GM23338 (cell line): Measurements from ENCODE around the gene KIAA2012. TPM values are rescaled to one million over a fixed set of nuclear protein-coding genes. Genes with fewer than 3 reads are reported as not detected.

Experiments
- ATAC-seq: fragments of 200-7000 bp; cut with Tn5 transposase; 3 replicates; pipeline ENCODE4 v1.9.1; 2020
- DNase-seq: peaks from one replicate; pipeline ENCODE4 v3.0.0-alpha.2; 2015; ENCODE audit warnings: low spot score
- H2AFZ ChIP-seq: fragments of 200-600 bp; sonication (generic); 2 replicates; pipeline ENCODE4 v1.8.0; 2016; ENCODE audit warnings: antibody characterized with exemption, mild to moderate bottlenecking, moderate library complexity
- H3F3A ChIP-seq: fragments of 200-600 bp; sonication (generic); replicated peaks from 2 replicates; pipeline ENCODE4 v1.8.0; 2017; ENCODE audit warnings: antibody characterized with exemption, mixed run types, low read depth
- H3K27ac ChIP-seq: fragments of 200-600 bp; sonication (generic); 2 replicates; pipeline ENCODE4 v1.6.1; 2016; ENCODE audit warnings: low read depth
- H3K27me3 ChIP-seq: fragments of 200-600 bp; sonication (generic); 2 replicates; pipeline ENCODE4 v1.8.0; 2016; ENCODE audit warnings: mild to moderate bottlenecking, mixed run types, moderate library complexity; ENCODE audit not compliant: insufficient read depth
- H3K36me3 ChIP-seq: fragments of 200-600 bp; sonication (generic); 2 replicates; pipeline ENCODE4 v1.8.0; 2016; ENCODE audit warnings: mild to moderate bottlenecking; ENCODE audit not compliant: insufficient read depth
- H3K4me1 ChIP-seq: fragments of 200-600 bp; sonication (generic); 2 replicates; pipeline ENCODE4 v1.8.0; 2016; ENCODE audit warnings: mild to moderate bottlenecking, moderate library complexity; ENCODE audit not compliant: insufficient read depth
- H3K4me2 ChIP-seq: fragments of 200-600 bp; sonication (generic); 2 replicates; pipeline ENCODE4 v1.7.1; 2017; ENCODE audit warnings: mixed run types
- H3K4me3 ChIP-seq: fragments of 200-600 bp; sonication (generic); 2 replicates; pipeline ENCODE4 v1.6.1; 2016; ENCODE audit warnings: mixed run types
- H3K79me2 ChIP-seq: fragments of 200-600 bp; sonication (generic); replicated peaks from 2 replicates; pipeline ENCODE4 v1.8.0; 2017; ENCODE audit warnings: mild to moderate bottlenecking; ENCODE audit not compliant: insufficient read depth
- H3K9me2 ChIP-seq: fragments of 200-600 bp; sonication (generic); 2 replicates; pipeline ENCODE4 v1.8.0; 2017; ENCODE audit not compliant: insufficient read depth
- H4K20me1 ChIP-seq: fragments of 200-600 bp; sonication (generic); replicated peaks from 2 replicates; pipeline ENCODE4 v1.8.0; 2017; ENCODE audit warnings: mild to moderate bottlenecking; ENCODE audit not compliant: insufficient read depth
- H3K27ac Mint-ChIP-seq: 2 replicates; pipeline ENCODE4 v1.8.0; 2020; ENCODE audit warnings: inconsistent platforms, mild to moderate bottlenecking, moderate library complexity, mixed read lengths
- H3K27me3 Mint-ChIP-seq: 3 replicates; pipeline ENCODE4 v1.8.0; 2022; ENCODE audit warnings: low read depth, mild to moderate bottlenecking, moderate library complexity, mixed read lengths, inconsistent platforms; ENCODE audit not compliant: insufficient read depth, poor library complexity
- H3K36me3 Mint-ChIP-seq: 3 replicates; pipeline ENCODE4 v1.8.0; 2021; ENCODE audit warnings: low read depth, mild to moderate bottlenecking, inconsistent platforms, moderate library complexity, mixed read lengths
- H3K4me1 Mint-ChIP-seq: 3 replicates; pipeline ENCODE4 v1.8.0; 2020; ENCODE audit warnings: mild to moderate bottlenecking, inconsistent platforms, mixed read lengths
- H3K4me3 Mint-ChIP-seq: 3 replicates; pipeline ENCODE4 v1.8.0; 2021; ENCODE audit warnings: moderate library complexity, mild to moderate bottlenecking, inconsistent platforms, mixed read lengths
- H3K9me3 Mint-ChIP-seq: 3 replicates; pipeline ENCODE4 v1.8.0; 2020; ENCODE audit warnings: moderate library complexity, mild to moderate bottlenecking, inconsistent platforms, mixed read lengths
- CTCF ChIP-seq, 2 experiments: fragments of 200-600 bp in 1 of 2; sonication (generic) in 1 of 2; conservative IDR thresholded peaks; 2 replicates each; pipeline versions ENCODE4 v1.5.1 to v1.6.1; 2016 to 2017; ENCODE audit warnings: antibody characterized with exemption in 2 of 2, low read depth in 2 of 2, mild to moderate bottlenecking in 2 of 2, moderate library complexity in 1 of 2
- EZH2phosphoT487 ChIP-seq: fragments of 200-600 bp; sonication (generic); IDR thresholded peaks from one replicate; pipeline ENCODE4 v1.8.1; 2018; ENCODE audit warnings: antibody characterized with exemption; ENCODE audit not compliant: unreplicated experiment
- JUNB ChIP-seq: IDR thresholded peaks from one replicate; pipeline ENCODE4 v1.6.1; 2016; ENCODE audit warnings: antibody characterized with exemption; ENCODE audit not compliant: unreplicated experiment
- POLR2AphosphoS5 ChIP-seq: IDR thresholded peaks from 2 replicates; pipeline ENCODE4 v1.6.1; 2016; ENCODE audit warnings: antibody characterized with exemption, low read depth
- REST ChIP-seq: IDR thresholded peaks from one replicate; pipeline ENCODE4 v1.6.1; 2018; ENCODE audit warnings: antibody characterized with exemption; ENCODE audit not compliant: unreplicated experiment
- STAT1 ChIP-seq: IDR thresholded peaks from one replicate; pipeline ENCODE4 v1.6.1; 2016; ENCODE audit warnings: antibody characterized with exemption; ENCODE audit not compliant: unreplicated experiment
- ZNF114 ChIP-seq: fragments of 250-450 bp; sonication (Bioruptor Pico); IDR thresholded peaks from 2 replicates; pipeline ENCODE4 v1.5.0; 2020; ENCODE audit warnings: mild to moderate bottlenecking, moderate library complexity
- ZNF331 ChIP-seq: fragments of 250-450 bp; sonication (Bioruptor Pico); IDR thresholded peaks from 2 replicates; pipeline ENCODE4 v1.5.0; 2020; ENCODE audit warnings: low read depth, mild to moderate bottlenecking, moderate library complexity
- ZNF462 ChIP-seq: fragments of 250-450 bp; sonication (Bioruptor Pico); IDR thresholded peaks from 2 replicates; pipeline ENCODE4 v1.5.0; 2020; ENCODE audit warnings: mild to moderate bottlenecking, moderate library complexity
- polyA plus RNA-seq: library from polyadenylated mRNA; unstranded; fragments of >200 nt; fragmentation: Nextera tagmentation; extraction: Ambion mirVana; gene quantifications from 2 replicates; pipeline ENCODE4 v1.2.1, GENCODE V29; 2016
- total RNA-seq: library from RNA; depleted of rRNA; stranded (reverse); fragments of >200 nt; shearing (Covaris generic); gene quantifications from 2 replicates; pipeline ENCODE4 v1.2.3, GENCODE V29; 2014

KIAA2012 gene
- total and polyA plus RNA-seq, 2 experiments from 2014 or later: 0.03 to 0.08 TPM

GRCh38 chr2:202203348-202203747 is 130.3 kb downstream of the KIAA2012 start (continued):
- TF ChIP-seq CTCF (conservative IDR thresholded peaks at IDR 0.05; ENCODE audit: low read depth in 2 of 2) (no peak), JUNB (no peak), EZH2phosphoT487 (no peak), REST (no peak)

- peaks cover 6% of the 10 kb centered on the region for H3K27me3 Mint-ChIP-seq
- ATAC-seq (no peak), DNase-seq (no peak)
- H3K36me3 ChIP-seq: peaks cover 23% of the 10 kb centered on the region; the same call in 1 of the 2 replicates
- no peaks in the 10 kb centered on the region for H3K9me2 ChIP-seq
- no peaks in the 10 kb centered on the region for H3K4me1 Mint-ChIP-seq
- no peak overlapping the region for H3K27ac Mint-ChIP-seq
- H3K9me3 Mint-ChIP-seq: no peaks in the 10 kb centered on the region
- no peak overlapping the region for H3K4me3 Mint-ChIP-seq
- H3K79me2 ChIP-seq: peaks cover 10% of the 10 kb centered on the region; the same call in 1 of the 2 replicates
- H3F3A ChIP-seq: 0 out of 2 replicates have a peak, but pooled peaks cover 12% of the 10 kb centered on the region
- no peak overlapping the region for H3K4me2 ChIP-seq
- no peak overlapping the region for H3K27ac ChIP-seq
- no peak overlapping the region for H3K4me3 ChIP-seq
- peaks cover 14% of the 10 kb centered on the region; the same call in 1 of the 2 replicates for H4K20me1 ChIP-seq
- no peaks in the 10 kb centered on the region for H3K4me1 ChIP-seq
- no peak overlapping the region for H2AFZ ChIP-seq
- no peaks in the 10 kb centered on the region for H3K27me3 ChIP-seq
- peaks cover 33% of the 10 kb centered on the region for H3K36me3 Mint-ChIP-seq
- TF ChIP-seq ZNF462 (no peak), ZNF331 (CRISPR knock-in tag) (no peak), STAT1 (no peak), ZNF114 (no peak), POLR2AphosphoS5 (no peak), REST (no peak)
Observed at GRCh38 chr2:202204855-202205254, 131.8 kb downstream of the KIAA2012 start.
